ENCODE data around the gene STX10.

- TF ChIP-seq CTCF (conservative IDR thresholded peaks at IDR 0.05) (no peak), ZFX (IDR thresholded peaks at IDR 0.05) (no peak)
Observed at GRCh38 chr19:13130886-13131490, 19.2 kb downstream of the STX10 start.

All from C4-2B (cell line).